Measurements from ENCODE around the gene RSPH1. TPM values are rescaled to one million over a fixed set of nuclear protein-coding genes. Genes with fewer than 3 reads are reported as not detected.
"Not testable (repeated sequence)": the region's sequence is repeated elsewhere in the genome, so short reads cannot be mapped to it uniquely, and the experiment has no call there.

The RSPH1 gene
- total and polyA plus RNA-seq, 4 donors = 0.09 to 0.17 (median 0.16) TPM; not detected in 1

GRCh38 chr21:42472521-42472920 is 23.5 kb downstream of the RSPH1 start:
- Histone ChIP-seq H3K27ac (ENCODE audit: low read depth in 1 of 2, low read length in 2 of 2) (no peak overlapping the region), H3K4me1 (ENCODE audit: control insufficient read depth in 4 of 4, insufficient read depth in 4 of 4, low read length in 3 of 4) (peaks cover 5 to 14% (median 9%) of the 10 kb centered on the region in 4 donors), H3K27me3 (ENCODE audit: control insufficient read depth in 4 of 4, insufficient read depth in 4 of 4, low read length in 3 of 4) (no peaks in the 10 kb centered on the region), H3K9me3 (ENCODE audit: control insufficient read depth in 4 of 4, low read length in 3 of 4) (no peaks in the 10 kb centered on the region), H3K9ac (ENCODE audit: low read depth in 1 of 2, low read length in 2 of 2) (no peak overlapping the region), H3K4me3 (ENCODE audit: low read depth in 1 of 3, low read length in 3 of 3) (no peak overlapping the region), H3K36me3 (ENCODE audit: control insufficient read depth in 4 of 4, insufficient read depth in 3 of 4, low read depth in 1 of 4, low read length in 3 of 4) (no peaks in the 10 kb centered on the region)
- TF ChIP-seq REST (IDR thresholded peaks at IDR 0.05) (no peak), HNF4G (IDR thresholded peaks at IDR 0.05) (no peak), FOXA1 (IDR thresholded peaks at IDR 0.05) (no peak), ATF3 (IDR thresholded peaks at IDR 0.05) (no peak), GABPA (IDR thresholded peaks at IDR 0.05 in 1 of 2, conservative IDR thresholded peaks at IDR 0.05 in 1 of 2) (no peak), RXRA (IDR thresholded peaks at IDR 0.05) (no peak), HNF4A (conservative IDR thresholded peaks at IDR 0.05) (no peak), CTCF (IDR thresholded peaks at IDR 0.05; ENCODE audit: low read depth, low read length, missing input control) (no peak), SP1 (IDR thresholded peaks at IDR 0.05) (no peak), JUND (IDR thresholded peaks at IDR 0.05) (no peak)
- no peak for DNase-seq (ENCODE audit: low spot score)
- 89% methylated on average over 7 of the region's 7 CpGs for WGBS

DNA sequence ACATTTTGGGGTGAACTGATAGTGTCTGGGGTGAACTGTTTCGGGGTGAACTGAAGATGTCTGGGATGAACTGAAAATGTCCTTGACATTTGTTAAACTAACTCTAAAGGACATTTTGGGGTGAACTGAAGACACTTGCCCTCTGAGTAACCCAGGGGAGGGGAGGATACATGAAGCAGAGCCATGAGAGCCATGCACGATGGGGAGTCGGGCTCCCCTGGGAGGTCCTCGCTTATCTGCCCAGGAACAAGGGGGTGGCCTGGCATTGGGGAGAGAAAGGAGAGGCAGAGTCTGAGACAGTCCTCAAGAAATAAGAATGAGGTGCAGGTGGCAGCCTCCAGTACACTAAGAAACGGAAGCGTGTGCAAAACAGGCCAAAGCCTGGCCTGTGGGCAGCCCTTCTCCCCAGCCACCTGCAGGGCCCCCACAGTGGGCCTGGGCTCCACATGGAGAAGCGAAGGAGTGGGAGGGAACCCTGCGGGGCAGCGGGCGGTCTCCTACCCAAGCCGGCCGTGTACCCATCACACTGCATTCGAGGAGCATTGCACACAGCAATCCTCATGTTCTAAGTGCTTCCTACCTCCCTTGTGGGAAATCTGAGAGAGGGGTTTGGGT is 24.2 kb downstream of the RSPH1 start:
- Histone ChIP-seq H3K36me3 (ENCODE audit: control insufficient read depth in 4 of 4, insufficient read depth in 3 of 4, low read depth in 1 of 4, low read length in 3 of 4) (no peaks in the 10 kb centered on the region), H3K9ac (ENCODE audit: low read depth in 1 of 2, low read length in 2 of 2) (no peak overlapping the region), H3K9me3 (ENCODE audit: control insufficient read depth in 4 of 4, low read length in 3 of 4) (no peaks in the 10 kb centered on the region), H3K27ac (ENCODE audit: low read depth in 1 of 2, low read length in 2 of 2) (no peak overlapping the region), H3K4me3 (ENCODE audit: low read depth in 1 of 3, low read length in 3 of 3) (no peak overlapping the region), H3K27me3 (ENCODE audit: control insufficient read depth in 4 of 4, insufficient read depth in 4 of 4, low read length in 3 of 4) (no peaks in the 10 kb centered on the region), H3K4me1 (ENCODE audit: control insufficient read depth in 4 of 4, insufficient read depth in 4 of 4, low read length in 3 of 4) (peaks cover 5 to 14% (median 9%) of the 10 kb centered on the region in 4 donors)
- DNase-seq (ENCODE audit: low spot score) = no peak
- 94% methylated on average over 13 of the region's 13 CpGs for WGBS
- TF ChIP-seq HNF4A (conservative IDR thresholded peaks at IDR 0.05) (no peak), HNF4G (IDR thresholded peaks at IDR 0.05) (no peak), GABPA (IDR thresholded peaks at IDR 0.05 in 1 of 2, conservative IDR thresholded peaks at IDR 0.05 in 1 of 2) (no peak), TAF1 (conservative IDR thresholded peaks at IDR 0.05) (no peak), RXRA (IDR thresholded peaks at IDR 0.05) (no peak), NR2F2 (IDR thresholded peaks at IDR 0.05) (no peak)

- Histone ChIP-seq H3K36me3 (ENCODE audit: control insufficient read depth in 4 of 4, insufficient read depth in 3 of 4, low read depth in 1 of 4, low read length in 3 of 4) (no peaks in the 10 kb centered on the region), H3K27ac (ENCODE audit: low read depth in 1 of 2, low read length in 2 of 2) (no peak overlapping the region), H3K27me3 (ENCODE audit: control insufficient read depth in 4 of 4, insufficient read depth in 4 of 4, low read length in 3 of 4) (no peaks in the 10 kb centered on the region), H3K4me1 (ENCODE audit: control insufficient read depth in 4 of 4, insufficient read depth in 4 of 4, low read length in 3 of 4) (peaks cover 5 to 14% (median 9%) of the 10 kb centered on the region in 4 donors), H3K9ac (ENCODE audit: low read depth in 1 of 2, low read length in 2 of 2) (no peak overlapping the region), H3K9me3 (ENCODE audit: control insufficient read depth in 4 of 4, low read length in 3 of 4) (no peaks in the 10 kb centered on the region), H3K4me3 (ENCODE audit: low read depth in 1 of 3, low read length in 3 of 3) (no peak overlapping the region)
- DNase-seq (ENCODE audit: low spot score) = no peak
- WGBS = 96% methylated on average over 9 of the region's 9 CpGs
- TF ChIP-seq FOXA1 (IDR thresholded peaks at IDR 0.05) (no peak), JUND (IDR thresholded peaks at IDR 0.05) (no peak), EGR1 (IDR thresholded peaks at IDR 0.05; ENCODE audit: low read depth in 2 of 2) (no peak)
Measured at GRCh38 chr21:42471206-42471605, 24.8 kb downstream of the RSPH1 start.

DNA sequence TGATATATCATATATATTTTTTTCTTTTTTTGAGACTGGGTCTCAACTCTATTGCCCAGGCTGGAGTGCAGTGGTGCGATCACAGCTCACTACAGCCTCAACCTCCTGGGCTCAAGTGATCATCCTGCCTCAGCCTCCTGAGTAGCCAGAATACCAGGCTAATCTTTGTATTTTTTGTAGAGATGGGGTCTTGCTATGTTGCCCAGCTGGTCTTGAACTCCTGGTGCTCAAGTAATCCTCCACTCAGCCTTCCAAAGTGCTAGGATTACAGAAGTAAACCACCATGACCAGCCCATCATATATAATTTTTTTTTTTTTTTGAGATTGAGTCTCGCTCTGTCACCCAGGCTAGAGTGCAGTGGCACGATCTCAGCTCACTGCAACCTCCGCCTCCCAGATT is 26.3 kb downstream of the RSPH1 start:
- peaks cover 13 to 26% (median 19%) of the 10 kb centered on the region in 4 donors for H3K4me1 ChIP-seq (ENCODE audit: control insufficient read depth in 4 of 4, insufficient read depth in 4 of 4, low read length in 3 of 4)
- H3K27ac ChIP-seq (ENCODE audit: low read depth in 1 of 2, low read length in 2 of 2); DNase-seq (ENCODE audit: low spot score); H3K9me3 ChIP-seq (ENCODE audit: control insufficient read depth in 4 of 4, low read length in 3 of 4); H3K27me3 ChIP-seq (ENCODE audit: control insufficient read depth in 4 of 4, insufficient read depth in 4 of 4, low read length in 3 of 4); H3K36me3 ChIP-seq (ENCODE audit: control insufficient read depth in 4 of 4, insufficient read depth in 3 of 4, low read depth in 1 of 4, low read length in 3 of 4); H3K4me3 ChIP-seq (ENCODE audit: low read depth in 1 of 3, low read length in 3 of 3); H3K9ac ChIP-seq (ENCODE audit: low read depth in 1 of 2, low read length in 2 of 2): not testable (repeated sequence)
- WGBS = 99% methylated on average over 4 of the region's 4 CpGs
